Medulla oblongata (tissue), 1 donor: ENCODE results near the gene NLGN1.
A peak's percentile ranks its signal among the peaks of the same experiment; 100 is the strongest.

ENCODE experiments used
- DNase-seq: peaks from one replicate; pipeline ENCODE4 v3.0.0-alpha.2; 2015; ENCODE audit errors: extremely low spot score

NLGN1 gene

DNA sequence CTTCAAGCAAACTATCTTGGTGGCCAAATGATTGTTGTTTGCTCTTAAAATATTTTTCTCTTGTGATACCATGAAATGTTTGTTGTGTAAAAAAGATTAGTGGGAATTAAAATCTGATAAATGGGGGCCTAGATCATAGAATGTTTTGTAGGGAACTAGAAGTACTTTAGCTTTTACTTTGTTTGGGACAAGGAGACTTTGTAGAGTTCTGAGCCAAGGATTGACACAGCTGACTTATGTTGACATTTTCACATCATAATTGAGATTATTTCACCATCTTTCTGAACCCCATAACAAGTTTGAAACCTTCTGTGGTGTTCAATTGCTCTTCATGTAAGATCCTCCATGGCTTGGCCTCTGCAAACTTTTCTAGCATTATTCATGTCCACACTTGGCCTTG, 235.4 kb downstream of the NLGN1 start:
- DNase-seq, result no peak

- peak; percentile 11 for DNase-seq
These were observed 238.3 kb downstream of the NLGN1 start for GRCh38 chr3:173635826-173636225.

GRCh38 chr3:173639098-173639497, 241.6 kb downstream of the NLGN1 start:
- peak; percentile 5 for DNase-seq

- no peak for DNase-seq
These were observed 244.2 kb downstream of the NLGN1 start for GRCh38 chr3:173641696-173642095.

DNA sequence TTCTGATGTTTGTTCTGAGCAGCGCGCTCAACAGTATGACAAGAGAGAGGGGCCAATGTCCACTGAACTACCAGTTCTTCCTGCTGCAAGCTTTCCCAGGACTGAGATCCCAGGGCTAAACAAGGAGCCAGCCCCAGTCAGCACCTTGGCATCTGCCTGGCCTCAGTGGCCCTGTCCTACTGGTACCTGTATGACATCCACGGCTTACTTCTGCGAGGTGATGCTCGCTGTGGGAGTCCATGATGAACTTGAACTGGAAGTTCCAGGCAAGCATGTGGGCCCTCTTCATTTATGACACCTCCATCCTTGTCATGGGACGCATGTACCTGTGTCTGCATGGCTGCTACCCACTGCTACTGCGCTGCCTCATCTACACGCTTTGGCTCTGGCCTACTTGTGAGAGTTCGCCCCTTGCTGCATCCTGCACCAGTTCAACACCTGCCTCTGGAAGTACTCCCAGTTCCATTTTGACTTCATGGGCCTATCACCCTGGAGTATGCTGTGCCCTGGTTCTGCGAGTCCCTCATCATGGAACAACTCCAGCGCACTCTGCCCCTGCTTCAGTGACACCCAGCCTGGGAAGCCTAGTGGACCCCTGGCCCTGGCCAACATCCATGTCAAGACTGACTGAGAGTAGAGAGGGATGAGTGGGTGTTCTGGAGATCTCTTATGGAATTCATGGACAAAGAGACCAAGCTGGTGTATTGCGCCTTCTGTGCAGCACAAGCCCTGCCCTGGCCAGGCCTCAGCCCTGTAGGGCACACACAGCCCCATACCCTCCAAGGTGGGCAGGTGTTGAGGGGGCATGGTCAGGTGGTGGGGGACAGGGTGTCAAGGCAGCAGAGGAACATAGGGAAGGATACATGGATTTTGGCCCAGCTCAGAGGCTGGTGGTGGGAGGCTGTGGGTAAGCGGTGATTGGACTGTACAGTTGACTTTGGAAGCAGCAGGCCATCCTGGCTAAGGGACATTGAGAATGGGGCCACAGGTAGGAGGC, 246.8 kb downstream of the NLGN1 start:
- no peak for DNase-seq

DNA sequence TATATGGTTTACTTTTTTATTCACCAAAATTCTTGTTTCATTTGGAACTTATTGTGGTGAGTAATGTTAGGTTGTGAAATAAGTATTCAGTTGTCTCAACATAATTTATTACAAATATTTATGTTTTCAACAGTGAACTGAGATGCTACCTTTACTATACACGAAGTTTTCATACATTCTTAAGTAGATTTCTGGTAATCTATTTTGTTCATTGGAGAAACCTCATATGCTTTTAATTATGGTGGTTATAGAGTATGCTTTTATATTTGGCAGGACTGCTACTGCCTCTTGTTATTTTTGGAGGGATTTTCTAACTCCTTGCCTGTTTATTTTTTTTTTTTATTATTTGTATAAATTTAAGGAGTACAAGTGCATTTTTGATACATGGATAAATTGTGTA, 253.1 kb downstream of the NLGN1 start:
- no peak for DNase-seq

GRCh38 chr3:173652093-173652492, 254.5 kb downstream of the NLGN1 start:
- no peak for DNase-seq

DNA sequence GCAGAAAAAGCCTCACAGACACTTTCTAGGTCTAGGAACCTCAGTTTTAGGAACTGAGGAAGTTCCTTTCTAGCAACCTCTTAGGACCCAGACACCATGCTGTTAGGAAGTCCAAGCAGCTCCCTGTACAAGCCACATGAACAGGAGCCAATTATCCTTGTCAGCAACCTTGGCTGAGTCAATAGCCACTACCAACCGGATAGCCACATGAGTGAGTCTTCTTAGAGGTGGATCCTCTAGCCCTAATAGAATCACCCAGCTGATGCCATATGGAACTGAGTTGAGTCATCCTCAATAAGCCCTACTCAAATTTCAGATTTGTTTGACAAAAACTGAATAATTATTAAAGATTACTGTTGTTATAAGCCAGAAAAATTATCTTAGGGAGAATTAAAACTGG, 256.2 kb downstream of the NLGN1 start:
- no peak for DNase-seq

GRCh38 chr3:173659972-173660371, 262.4 kb downstream of the NLGN1 start:
- no peak for DNase-seq

- DNase-seq, result no peak
These were observed 263.2 kb downstream of the NLGN1 start for GRCh38 chr3:173660645-173661299.

- no peak for DNase-seq
These were observed 266.2 kb downstream of the NLGN1 start for GRCh38 chr3:173663696-173664111.

DNA sequence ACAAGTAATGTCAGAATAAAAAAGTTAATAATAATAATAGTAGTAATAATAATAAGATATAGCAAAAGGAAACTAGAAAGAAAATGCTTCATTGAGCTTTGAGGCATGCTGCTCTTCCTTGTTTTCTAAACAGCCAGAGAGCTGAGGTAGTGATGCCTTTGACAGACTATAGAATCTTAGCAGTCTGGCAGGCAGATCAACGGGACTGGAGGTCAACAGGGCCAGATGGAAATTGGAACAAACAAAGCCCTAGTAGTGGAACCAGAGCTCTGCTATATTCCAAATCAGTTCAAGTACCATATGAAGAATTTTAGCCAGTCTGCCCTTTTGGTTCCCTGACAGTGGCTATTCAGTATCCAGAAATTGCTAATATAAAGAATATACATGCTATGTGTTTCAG, 278.6 kb downstream of the NLGN1 start:
- DNase-seq, result no peak

DNA sequence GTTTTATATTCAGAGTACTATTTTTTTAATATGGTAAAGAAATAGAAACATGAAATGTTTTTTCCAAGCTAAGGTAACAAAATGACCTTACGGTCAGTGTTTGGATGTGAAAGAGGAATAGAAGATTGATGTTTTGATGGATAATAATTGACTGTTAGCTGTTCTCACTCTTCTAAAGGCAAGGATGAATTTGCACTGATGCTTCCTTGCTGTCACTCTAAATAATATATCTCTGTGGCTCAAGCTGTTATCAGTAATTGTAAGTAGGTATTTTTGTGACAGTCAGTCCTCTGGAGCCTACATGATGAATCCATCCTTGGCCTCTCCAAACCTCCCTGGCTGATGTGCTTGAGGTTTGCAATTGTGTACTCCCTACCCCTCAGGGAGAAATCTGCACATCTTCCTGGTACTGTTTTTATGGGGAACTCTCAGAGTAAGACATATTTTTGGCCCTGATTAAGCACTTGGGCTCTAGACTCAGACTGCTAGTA, 283.7 kb downstream of the NLGN1 start:
- DNase-seq, result no peak

DNA sequence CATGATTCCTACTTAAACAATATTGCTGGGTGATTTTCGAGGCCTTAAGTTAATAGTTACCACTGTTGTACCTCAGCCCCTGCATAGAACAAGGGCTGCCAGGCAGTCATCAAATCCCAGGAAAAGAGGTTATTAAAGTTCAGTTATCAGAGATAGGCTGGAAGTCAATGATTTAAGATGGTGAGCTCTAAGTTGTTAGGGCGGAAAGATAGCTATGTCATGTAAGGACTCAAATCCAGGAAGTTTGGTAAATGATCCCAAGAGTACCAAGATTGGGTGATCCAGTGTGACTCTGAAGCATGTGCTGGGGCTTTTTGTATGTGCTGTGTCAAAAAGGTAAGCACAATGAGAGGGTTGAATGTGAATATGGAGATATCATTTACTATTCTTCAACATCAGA, 287.9 kb downstream of the NLGN1 start:
- DNase-seq, result no peak

DNA sequence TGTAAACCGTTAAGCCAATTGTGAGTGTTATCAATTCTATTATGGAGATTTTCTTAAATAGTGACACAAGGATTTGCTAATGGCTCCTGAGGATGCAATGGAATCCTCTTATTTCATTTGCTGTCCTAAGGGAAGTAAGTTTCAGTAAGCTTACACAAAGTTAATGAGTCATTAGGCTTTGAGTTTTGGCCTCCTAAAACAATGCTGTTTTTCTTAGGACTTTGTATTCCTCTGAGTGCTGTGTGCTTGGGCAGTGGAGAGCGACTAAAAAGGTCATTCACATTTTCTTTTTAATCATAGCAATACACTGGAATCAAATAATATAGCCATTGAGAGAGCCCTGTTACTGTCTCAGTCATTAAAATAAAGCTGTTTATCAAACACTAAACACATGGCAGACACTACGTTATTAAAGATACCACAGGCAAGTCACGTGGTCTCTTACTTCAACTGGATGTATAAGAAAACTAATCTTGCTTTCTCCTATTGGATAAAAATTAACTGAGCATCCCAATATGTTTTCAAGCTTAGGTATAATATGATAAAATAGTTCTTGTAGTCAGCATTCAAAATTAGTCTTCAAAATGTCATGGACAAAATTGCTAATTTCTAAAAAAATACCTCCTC, 290.8 kb downstream of the NLGN1 start:
- no peak for DNase-seq

- DNase-seq, result no peak
These were observed 293.1 kb downstream of the NLGN1 start for GRCh38 chr3:173690542-173691180.

DNA sequence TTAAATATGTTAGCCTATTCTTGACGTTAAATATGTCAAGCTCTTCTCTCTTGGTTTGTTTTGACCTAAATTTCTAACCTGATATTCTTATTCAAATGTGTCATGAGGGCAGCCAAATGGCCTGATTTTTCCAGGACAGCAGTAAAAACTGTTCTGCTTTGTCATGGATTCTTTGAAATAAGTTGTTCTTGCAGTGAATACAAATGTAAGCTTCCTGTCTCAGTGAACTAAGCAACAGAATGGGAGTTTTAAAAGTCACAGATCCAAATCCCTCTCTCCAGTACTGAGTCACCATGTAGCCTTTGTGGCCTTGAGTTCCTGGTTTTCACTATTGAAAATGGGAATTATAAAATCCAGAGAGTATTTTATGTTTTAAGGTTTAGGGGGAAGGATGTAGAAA, 301.8 kb downstream of the NLGN1 start:
- peak; percentile 15 for DNase-seq

GRCh38 chr3:173700336-173700735, 302.8 kb downstream of the NLGN1 start:
- DNase-seq, result no peak

- no peak for DNase-seq
These were observed 305.0 kb downstream of the NLGN1 start for GRCh38 chr3:173702561-173702960.

GRCh38 chr3:173703771-173704170, 306.2 kb downstream of the NLGN1 start:
- DNase-seq, result no peak

DNA sequence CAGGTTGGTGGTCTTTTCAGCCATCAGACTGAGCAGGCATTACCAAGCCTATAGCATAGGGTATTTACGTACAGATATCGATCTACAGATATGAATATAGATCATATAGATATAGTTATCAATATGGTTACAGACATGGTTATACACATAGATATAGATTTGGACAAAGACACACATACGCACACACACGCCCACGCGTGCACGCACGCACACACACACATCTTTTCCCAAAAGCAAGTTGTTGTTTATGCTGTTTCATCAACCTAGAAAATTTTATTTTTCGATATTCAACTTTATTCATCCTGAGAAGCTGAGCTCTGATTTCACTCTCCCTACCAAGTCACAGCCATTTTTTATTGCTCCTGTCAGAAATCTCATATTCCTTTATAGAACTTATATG, 309.1 kb downstream of the NLGN1 start:
- no peak for DNase-seq

DNA sequence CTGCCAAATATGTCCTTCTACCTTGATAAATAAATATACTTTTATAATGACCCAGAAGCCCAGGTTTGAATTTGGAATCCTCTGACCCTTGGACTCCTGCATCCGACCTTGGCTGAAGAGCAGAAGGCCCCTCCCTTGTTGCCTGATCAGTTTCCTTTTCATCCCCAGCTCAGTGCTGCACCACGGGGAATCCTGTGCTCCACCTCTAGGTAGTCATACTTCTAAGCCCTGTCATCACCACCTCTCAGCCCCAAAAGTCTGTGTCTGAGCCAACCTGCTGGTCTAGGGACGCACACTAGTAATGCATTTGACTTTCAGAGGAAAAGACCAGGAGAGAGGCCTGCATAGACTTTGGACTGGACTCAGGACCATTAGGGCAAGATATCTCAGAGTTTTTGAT, 310.6 kb downstream of the NLGN1 start:
- DNase-seq, result no peak
